Left colon (tissue), 2 donors: ENCODE measurements around the gene AKAP6. TPM values are rescaled to one million over a fixed set of nuclear protein-coding genes. Genes with fewer than 3 reads are reported as not detected.
A peak's percentile ranks its signal among the peaks of the same experiment; 100 is the strongest.
"Not testable (repeated sequence)": the region's sequence is repeated elsewhere in the genome, so short reads cannot be mapped to it uniquely, and the experiment has no call there.

ENCODE experiments used
- ATAC-seq: fragments of 200-7000 bp; cut with Tn5 transposase; one replicate; pipeline ENCODE4 v1.9.1; 2020; ENCODE audit warnings: mild to moderate bottlenecking, moderate library complexity
- DNase-seq, 2 donors: peaks; one replicate each; pipeline ENCODE4 v3.0.0-alpha.2; 2020
- intact Hi-C, 2 donors: fragments of 100-400 bp; cut with DNase I in 1 of 2; cut with micrococcal nuclease in 1 of 2; formaldehyde crosslinking; loops; one replicate each; pipeline versions ENCODE4 v1.11.2 to v1.14.0; 2022; cut with DNase I, micrococcal nuclease
- total RNA-seq, 2 donors: library from RNA; stranded (reverse); fragmentation: NEBNext Ultra II Directional; extraction: Animal tissue kit (Norgen Biotek cat#: 25700); gene quantifications; one replicate each; pipeline ENCODE4 v1.2.1, GENCODE V29; 2021
- donor health status: DM: no; HTN: no; CAD: no.
- donor health status: DM: yes; HTN: yes; CAD: no.

Gene AKAP6
- total RNA-seq, 2 donors from 2014 or later, result 3.4 to 7.6 TPM

GRCh38 chr14:32363761-32364160, 34.7 kb downstream of the AKAP6 start:
- intact Hi-C loops, result no loop called here
- no peak for DNase-seq
- ATAC-seq, result no peak

GRCh38 chr14:32364941-32365340, 35.8 kb downstream of the AKAP6 start:
- ATAC-seq (no peak), DNase-seq (no peak)
- intact Hi-C loops, result no loop called here

GRCh38 chr14:32366256-32366879, 37.3 kb downstream of the AKAP6 start:
- intact Hi-C loops, result no loop called here
- ATAC-seq (peak; percentile 28), DNase-seq (no peak)

- DNase-seq (no peak), ATAC-seq (no peak)
- intact Hi-C loops, result no loop called here
These were observed 37.9 kb downstream of the AKAP6 start for GRCh38 chr14:32366986-32367385.

- no peak for DNase-seq
- intact Hi-C loops, result no loop called here
- no peak for ATAC-seq
These were observed 38.4 kb downstream of the AKAP6 start for GRCh38 chr14:32367516-32367915.

- DNase-seq (no peak), ATAC-seq (no peak)
- intact Hi-C loops, result no loop called here
These were observed 39.0 kb downstream of the AKAP6 start for GRCh38 chr14:32368107-32368506.

- peak; percentile 60 for ATAC-seq
- intact Hi-C loops, result no loop called here
- no peak for DNase-seq
These were observed 41.6 kb downstream of the AKAP6 start for GRCh38 chr14:32370714-32371113.

- intact Hi-C loops, result no loop called here
- ATAC-seq, result no peak
- no peak for DNase-seq
These were observed 43.1 kb downstream of the AKAP6 start for GRCh38 chr14:32372154-32372553.

GRCh38 chr14:32373174-32373573, 44.1 kb downstream of the AKAP6 start:
- DNase-seq, intact Hi-C loops, ATAC-seq: not testable (repeated sequence)

GRCh38 chr14:32374155-32374554, 45.1 kb downstream of the AKAP6 start:
- intact Hi-C loops, result no loop called here
- DNase-seq, result no peak
- ATAC-seq, result no peak

GRCh38 chr14:32375663-32376062, 46.6 kb downstream of the AKAP6 start:
- DNase-seq, result no peak
- no peak for ATAC-seq
- intact Hi-C loops, result no loop called here

- DNase-seq, result no peak
- intact Hi-C loops, result no loop called here
- no peak for ATAC-seq
These were observed 48.0 kb downstream of the AKAP6 start for GRCh38 chr14:32377046-32377646.

- ATAC-seq (no peak), DNase-seq (no peak)
- intact Hi-C loops, result no loop called here
These were observed 49.2 kb downstream of the AKAP6 start for GRCh38 chr14:32378284-32378683.

GRCh38 chr14:32379447-32379846, 50.3 kb downstream of the AKAP6 start:
- ATAC-seq (peak; percentile 48), DNase-seq (no peak)
- intact Hi-C loops, result no loop called here

GRCh38 chr14:32381869-32382268, 52.8 kb downstream of the AKAP6 start:
- intact Hi-C loops, result no loop called here
- ATAC-seq, result no peak

GRCh38 chr14:32382704-32383103, 53.6 kb downstream of the AKAP6 start:
- DNase-seq, result peak in 1 of 2 donors; percentile 18
- intact Hi-C loops, result no loop called here
- peak; percentile 89 for ATAC-seq

More at GRCh38 chr14:32381869-32382268, 52.8 kb downstream of the AKAP6 start:
- no peak for DNase-seq

- no peak for ATAC-seq
- intact Hi-C loops, result no loop called here
- DNase-seq, result no peak
These were observed 54.4 kb downstream of the AKAP6 start for GRCh38 chr14:32383364-32384009.

- ATAC-seq (peak; percentile 56), DNase-seq (no peak)
- intact Hi-C loops, result no loop called here
These were observed 55.4 kb downstream of the AKAP6 start for GRCh38 chr14:32384464-32384863.

- DNase-seq, intact Hi-C loops, ATAC-seq: not testable (repeated sequence)
These were observed 58.2 kb downstream of the AKAP6 start for GRCh38 chr14:32387295-32387694.

- DNase-seq (no peak), ATAC-seq (no peak)
- intact Hi-C loops, result no loop called here
These were observed 64.0 kb downstream of the AKAP6 start for GRCh38 chr14:32393119-32393518.
